CD4-positive, alpha-beta T cell treated with Interleukin-2 at 100 ng/mL for 4 hours (primary cell): ENCODE results near the gene TEX53.

Experiments used
- DNase-seq: peaks from one replicate; pipeline ENCODE4 v3.0.0-alpha.2; 2020; ENCODE audit warnings: low spot score

Gene TEX53

DNA sequence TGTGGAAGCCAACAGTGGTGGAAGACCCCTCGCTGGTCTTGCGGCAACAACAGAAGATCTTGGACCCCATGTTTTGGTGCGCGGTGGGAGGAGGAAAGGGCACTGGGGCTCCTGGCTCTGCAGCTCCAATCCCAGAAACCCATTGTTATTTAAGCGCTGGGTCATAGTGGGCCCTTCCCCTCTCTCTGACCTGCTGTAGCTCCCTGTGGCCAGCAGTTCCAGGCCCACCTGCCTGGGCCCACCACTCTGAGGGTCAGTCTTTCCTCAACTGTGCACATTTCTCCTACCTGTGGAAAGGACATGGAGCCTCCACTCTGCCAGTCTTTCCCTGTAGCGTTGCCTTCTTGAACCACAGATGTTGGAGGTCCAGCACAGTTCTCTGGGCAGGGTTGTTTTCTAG, at the start of gene TEX53:
Gene TEX53 (minus strand): TSS at position 101 of the 400 bp plus-strand sequence. CDS start 31 bp downstream, at position 70.
- DNase-seq, result no peak

DNA sequence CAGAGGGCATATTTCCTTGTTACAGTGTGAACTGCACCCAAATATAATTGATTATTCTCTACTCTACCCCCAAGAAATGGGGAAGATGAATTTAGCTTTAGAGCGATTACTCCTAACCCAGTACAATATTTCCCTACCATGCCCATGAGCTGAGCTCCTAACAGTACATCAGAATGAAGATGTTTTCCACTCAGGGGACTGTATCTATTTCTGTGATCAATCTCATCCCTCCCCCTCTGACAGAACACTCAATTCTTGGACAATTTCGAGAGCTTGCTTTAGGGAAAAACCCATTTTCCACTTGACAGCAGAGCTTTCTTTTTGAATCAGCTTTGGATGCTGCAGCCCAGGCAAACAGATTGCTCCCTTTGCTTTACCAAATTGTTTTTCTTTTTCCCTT, 49.1 kb upstream of the TEX53 start:
- no peak for DNase-seq

- DNase-seq, result no peak
Observed at GRCh38 chr9:114701988-114702387, 44.4 kb upstream of the TEX53 start.

DNA sequence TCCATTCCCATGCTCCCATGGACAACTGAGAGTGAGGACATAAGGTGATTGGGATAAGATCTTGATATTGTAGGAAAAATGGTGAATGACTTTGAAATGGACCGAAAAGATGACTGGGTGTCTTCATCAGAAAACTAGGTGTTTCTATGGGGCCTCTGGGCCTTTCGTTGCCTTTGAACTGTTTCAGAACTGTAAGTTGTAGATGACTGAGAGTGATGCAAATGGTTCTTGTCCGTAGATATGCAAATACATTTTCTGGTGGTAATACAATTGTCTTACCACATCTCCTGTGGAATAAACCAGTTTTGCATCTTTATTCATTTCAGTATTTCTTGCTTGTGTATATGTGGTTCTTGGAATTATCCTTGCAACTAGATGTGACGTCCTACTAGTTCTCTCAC, 40.3 kb upstream of the TEX53 start:
- DNase-seq, result no peak

- DNase-seq, result peak; percentile 59
Observed at GRCh38 chr9:114696814-114697544, 39.4 kb upstream of the TEX53 start.

DNA sequence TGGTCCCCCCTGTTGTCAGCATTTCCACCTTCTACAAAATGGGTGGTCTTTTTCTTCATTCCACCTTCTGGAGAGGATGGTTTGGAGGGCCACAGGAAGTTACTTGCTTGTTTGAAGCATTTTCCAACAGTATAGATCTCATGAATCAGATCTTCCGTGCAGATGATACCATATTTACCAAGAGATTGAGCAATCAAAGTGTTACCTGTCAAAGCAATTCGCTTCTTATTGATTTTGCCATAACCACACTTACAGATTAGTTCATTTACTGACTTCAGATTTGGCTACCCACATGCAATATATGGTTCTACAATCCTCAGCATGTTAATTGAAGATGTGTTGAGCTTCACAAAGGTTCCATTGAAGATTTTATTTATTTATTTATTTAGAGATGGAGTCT, 38.3 kb upstream of the TEX53 start:
- DNase-seq, result no peak

DNA sequence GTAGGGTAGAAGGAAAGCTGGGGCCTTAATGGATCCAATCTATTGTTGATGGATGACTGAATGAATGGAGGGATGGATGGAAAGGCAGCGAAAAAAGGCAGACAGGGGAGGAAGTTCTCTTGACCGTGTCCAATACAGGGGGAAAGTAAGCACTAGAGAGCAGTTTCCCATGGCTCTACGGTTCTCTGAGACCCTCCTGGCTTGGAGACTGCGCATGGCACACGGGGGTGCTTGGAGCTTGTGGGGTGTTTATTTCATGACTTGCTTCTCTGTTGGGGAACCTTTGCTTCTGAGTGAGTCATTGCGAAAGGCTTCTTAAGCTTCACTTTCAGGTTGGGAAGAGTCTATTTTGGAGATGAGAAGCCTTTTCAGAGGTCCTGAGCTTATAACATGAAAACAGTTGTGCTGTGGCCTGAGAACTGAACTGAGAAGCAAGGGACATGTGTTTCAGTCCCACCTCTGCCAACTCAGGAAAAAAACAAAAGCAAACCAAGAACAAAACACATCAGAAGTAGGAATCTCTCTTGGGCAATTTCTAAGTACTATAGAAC, 37.2 kb upstream of the TEX53 start:
- no peak for DNase-seq

DNA sequence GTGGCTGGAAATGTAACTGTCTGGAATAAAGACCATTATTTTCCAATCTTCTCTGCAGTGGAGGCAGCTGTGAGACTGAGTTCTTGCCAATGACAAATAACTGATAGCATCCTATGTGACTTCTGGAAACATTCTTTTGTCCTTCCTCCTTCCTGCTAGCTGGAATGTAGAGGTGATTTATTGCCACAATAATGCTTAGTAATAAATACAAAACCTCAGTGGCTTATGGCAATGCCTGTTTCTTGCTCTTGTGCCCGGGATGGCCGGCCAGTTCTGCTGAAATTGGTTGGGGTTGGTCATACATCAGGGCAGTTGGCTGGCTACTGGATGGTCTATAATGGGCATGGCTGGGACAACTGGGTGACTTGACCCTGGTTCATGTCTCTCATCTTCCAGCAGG, 36.5 kb upstream of the TEX53 start:
- no peak for DNase-seq

- DNase-seq, result no peak
Observed at GRCh38 chr9:114693248-114693855, 35.7 kb upstream of the TEX53 start.

DNA sequence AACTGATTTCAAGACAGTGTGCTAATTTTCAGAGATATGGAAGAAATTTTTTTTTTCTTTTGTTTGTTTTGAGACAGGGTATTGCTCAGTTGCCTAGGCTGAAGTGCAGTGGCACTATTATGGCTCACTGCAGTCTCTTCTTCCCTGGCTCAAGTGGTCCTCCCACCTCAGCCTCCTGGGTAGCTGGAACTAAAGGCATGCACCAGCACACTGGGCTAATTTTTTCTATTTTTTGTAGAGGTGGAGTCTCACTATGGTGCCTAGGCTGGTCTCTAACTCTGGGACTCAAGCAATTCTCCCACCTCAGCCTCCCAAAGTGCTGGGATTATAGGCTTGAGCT, 34.3 kb upstream of the TEX53 start:
- no peak for DNase-seq

DNA sequence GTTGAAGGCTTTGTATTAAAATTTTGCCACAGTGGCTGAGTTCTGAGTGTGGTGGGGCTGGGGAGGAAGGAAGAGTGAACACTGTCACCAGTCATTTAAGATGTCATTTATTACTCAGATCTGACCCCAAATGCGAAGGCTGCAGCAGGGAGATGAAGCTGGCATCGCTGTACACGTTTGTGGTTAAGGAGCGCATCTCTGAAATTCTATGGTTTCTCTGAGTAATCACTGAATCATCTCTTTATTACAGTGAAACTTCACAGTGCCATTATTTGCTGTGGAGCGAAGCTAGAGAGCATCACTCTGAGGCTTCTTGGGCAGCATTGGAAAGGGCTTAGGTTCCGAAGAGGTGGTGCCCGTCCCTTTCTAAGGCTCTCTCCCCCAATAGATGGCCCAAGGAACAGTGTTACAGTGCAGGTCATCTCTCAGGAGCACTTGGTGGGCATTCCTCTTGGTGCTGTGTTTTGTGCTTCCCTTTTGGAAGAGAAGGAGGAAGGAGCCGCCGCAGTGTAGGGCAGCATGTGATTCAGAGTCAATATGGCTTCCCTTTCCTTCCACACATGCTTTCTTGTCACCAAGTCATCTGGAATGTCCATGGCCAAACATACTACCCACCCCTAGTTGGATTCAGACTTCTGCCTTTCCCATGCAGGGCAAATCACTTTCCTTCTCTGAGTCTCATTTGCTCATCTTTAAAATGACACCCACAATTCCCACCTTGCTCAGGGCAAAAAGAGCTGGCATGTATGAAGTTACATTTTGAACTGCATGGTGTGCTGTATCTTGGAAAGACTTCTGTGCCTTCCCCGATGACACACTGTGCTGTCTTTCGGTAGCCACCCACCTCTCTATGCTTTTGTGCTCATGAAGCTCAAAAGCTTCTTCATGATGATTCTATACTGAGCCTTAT, 33.7 kb upstream of the TEX53 start:
- DNase-seq, result peak; percentile 91

DNA sequence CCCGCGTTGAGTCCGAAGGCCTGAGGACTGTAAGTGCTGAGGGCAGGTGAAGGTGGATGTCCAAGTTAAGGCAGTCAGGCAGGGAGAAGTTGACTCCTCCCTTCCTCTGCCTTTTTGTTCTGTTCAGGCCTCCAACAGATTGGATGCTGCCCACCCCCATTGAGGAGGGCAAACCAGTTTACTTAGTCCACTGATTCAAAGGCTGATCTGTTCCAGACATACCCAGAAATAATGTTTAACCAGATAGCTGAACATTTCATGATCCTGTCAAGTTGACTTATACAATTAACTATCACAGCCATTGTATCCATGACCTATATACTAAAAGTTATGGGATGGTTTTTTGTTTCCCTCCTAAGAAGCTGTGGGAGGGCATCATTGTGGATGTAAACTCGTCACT, 32.7 kb upstream of the TEX53 start:
- no peak for DNase-seq

- DNase-seq, result no peak
Observed at GRCh38 chr9:114689813-114690212, 32.2 kb upstream of the TEX53 start.

DNA sequence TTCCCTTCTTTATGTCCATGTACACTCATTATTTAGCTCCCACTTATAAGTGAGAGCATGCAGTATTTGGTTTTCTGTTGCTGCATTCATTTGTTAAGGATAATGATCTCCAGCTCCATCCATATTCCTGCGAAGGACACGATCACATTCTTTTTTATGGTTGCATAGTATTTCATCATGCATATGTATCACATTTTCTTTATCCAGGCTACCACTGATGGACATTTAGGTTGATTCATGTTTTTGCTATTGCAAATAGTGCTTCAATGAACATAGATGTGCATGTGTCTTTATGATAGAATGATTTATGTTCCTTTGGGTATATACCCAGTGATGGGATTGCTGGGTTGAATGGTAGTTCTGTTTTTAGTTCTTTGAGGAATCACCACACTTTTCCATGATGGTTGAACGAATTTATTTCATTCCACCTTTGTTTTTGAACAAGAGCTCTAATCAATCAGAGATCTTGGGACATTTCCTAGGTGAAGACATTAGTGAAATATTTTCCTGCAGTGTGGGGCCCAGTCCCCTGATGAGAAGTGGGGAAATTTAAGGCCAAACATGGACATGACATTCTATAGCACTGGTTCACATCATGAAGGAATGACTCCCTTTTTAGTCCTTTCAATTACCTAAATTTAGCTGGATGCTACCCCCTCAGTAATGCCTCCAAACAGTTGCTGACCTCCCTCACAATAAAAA, 31.5 kb upstream of the TEX53 start:
- no peak for DNase-seq

DNA sequence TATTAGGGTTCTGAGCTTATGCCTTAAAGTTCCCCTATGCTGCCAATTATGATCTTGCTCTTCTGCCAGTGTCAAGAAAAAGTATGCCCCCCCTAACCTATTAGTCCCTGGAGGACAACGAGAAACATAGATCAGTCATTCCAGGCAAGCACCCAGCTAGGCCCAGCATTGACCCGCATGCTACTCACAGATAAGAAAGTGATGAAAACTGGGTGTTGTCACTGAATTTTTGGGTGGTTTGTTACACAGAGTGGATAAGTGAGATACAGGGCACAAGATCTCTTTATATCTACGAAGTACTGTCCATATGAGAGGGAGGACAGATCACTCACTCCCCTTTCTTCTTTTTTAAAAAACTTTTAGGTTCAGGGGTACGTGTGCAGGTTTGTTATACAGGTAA, 30.8 kb upstream of the TEX53 start:
- DNase-seq, result no peak

DNA sequence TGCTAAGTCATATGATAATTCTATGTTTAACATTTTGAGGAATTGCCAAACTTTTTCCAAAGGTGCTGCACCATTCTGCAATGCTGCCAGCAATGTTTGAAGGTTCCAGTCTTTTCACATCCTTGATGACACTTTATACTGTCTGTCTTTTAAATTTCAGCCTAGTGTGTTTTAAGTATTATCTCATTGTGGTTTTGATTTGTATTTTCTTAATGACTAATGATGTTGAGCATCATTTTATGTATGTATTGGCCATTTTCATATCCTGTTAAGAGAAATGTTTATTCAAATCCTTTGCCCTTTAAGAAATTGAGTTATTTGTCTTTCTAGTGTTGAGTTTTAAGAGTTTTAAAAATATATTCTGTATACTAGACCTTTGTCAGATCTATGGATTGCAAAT, 29.4 kb upstream of the TEX53 start:
- DNase-seq, result no peak

DNA sequence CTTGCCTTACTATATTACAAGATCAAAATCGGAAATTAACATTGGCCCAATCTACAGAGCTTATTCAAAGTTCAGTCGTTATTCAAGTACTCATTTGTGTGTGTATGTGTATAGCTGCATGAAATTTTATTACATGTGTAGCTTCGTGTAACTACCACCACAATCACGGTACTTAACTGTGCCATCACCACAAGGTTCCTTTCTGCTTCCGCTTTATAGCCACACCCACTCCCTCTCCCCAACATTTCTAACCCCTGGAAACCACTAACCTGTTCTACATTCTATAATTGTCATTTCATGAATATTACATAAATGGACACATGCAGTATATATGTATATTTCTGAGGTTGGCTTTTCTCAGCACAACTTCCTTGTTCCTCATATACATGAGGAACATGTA, 28.3 kb upstream of the TEX53 start:
- DNase-seq, result peak; percentile 36

DNA sequence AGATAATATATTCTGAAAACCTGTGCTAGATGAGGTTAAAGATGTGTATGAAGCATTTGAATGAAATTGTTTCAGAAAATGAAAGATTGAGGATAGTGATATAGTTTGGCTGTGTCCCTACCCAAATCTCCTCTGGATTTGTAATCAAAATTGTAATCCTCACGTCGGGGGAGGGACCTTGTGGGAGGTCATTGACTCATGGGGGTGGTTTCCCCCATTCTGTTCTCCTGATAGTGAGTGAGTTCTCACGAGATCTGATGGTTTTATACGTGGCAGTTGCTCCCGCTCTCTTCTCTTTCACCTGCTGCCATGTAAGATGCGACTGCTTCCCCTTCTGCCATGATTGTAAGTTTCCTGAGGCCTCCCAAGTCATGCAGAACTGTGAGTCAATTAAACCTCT, 26.4 kb upstream of the TEX53 start:
- DNase-seq, result no peak

GRCh38 chr9:114682846-114683245, 25.2 kb upstream of the TEX53 start:
- DNase-seq, result no peak

DNA sequence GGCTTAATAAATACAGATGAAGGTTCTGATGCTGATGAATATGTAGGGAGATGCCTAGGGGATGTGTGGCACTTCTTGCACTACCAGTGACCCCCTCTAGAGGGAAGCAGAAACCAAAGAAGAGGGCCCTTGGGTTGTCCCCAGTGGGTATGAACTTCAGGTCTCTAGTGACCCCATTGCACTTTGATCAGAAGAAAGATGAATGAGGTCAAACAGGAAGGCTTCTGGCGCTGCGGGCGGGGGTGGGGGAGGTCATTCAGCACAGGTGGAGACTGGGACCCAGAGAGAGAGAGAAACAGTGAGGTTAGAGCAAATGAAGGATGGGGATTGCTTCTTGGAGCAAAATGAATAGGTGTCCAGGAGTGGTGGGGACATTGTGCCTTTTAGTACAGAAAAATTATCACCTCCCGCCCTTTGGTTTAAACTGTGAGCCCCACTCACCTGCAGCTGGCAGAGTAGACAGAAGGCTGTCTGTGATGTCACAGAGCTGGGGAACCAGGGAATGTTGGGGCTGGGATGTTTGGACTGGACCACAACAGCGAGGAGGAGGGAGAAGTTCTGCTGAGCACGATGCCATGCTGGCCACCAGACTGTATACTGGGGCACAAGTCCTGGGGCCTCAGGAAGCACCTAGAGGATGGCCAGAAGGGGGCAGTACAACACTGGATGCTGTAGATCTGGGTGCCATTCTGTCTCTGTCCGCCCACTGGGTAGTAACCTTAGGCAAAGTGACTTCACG, 24.2 kb upstream of the TEX53 start, which contains the start of gene TEX48:
Gene TEX48 (minus strand): TSS at position 599 of the 739 bp plus-strand sequence. CDS start 10,469 bp downstream, outside the sequence.
- DNase-seq, result peak; percentile 87
